ENCODE data around the gene TRAF7. TPM values are rescaled to one million over a fixed set of nuclear protein-coding genes. Genes with fewer than 3 reads are reported as not detected.

The TRAF7 gene
- total RNA-seq, 3 donors from 2014 or later, result 91.5 to 104 (median 94.0) TPM

- TF ChIP-seq CTCF (IDR thresholded peaks at IDR 0.05), result peak; percentile 17
- Histone ChIP-seq H3K9me3 (no peaks in the 10 kb centered on the region), H3K36me3 (ENCODE audit: low read depth) (no peaks in the 10 kb centered on the region), H3K4me1 (ENCODE audit: low read depth) (peaks cover 23% of the 10 kb centered on the region), H3K4me3 (peak within 1 kb of the TSS; percentile 38)
- peak; percentile 97 for ATAC-seq
- DNase-seq, result peak; percentile 100
- intact Hi-C loops (cut with DNase I, micrococcal nuclease), result no loop called here
These were observed 67.8 kb downstream of the TRAF7 start, which contains the start of gene E4F1 for GRCh38 chr16:2223221-2223941. TSS of gene E4F1 (plus strand) at chr16:2223591. CDS start at chr16:2223614, 23 bp downstream.

GRCh38 chr16:2223942-2224486, 68.4 kb downstream of the TRAF7 start:
- DNase-seq (peak; percentile 60 to 75 (median 74)), ATAC-seq (peak; percentile 64)
- Histone ChIP-seq H3K36me3 (ENCODE audit: low read depth) (peaks cover 4% of the 10 kb centered on the region), H3K4me1 (ENCODE audit: low read depth) (peaks cover 23% of the 10 kb centered on the region), H3K9me3 (no peaks in the 10 kb centered on the region), H3K4me3 (peak overlapping the region; percentile 38)
- TF ChIP-seq CTCF (IDR thresholded peaks at IDR 0.05), result no peak
- intact Hi-C loops (cut with DNase I, micrococcal nuclease), result no loop called here

GRCh38 chr16:2226245-2226793, 70.7 kb downstream of the TRAF7 start:
- peaks cover 4% of the 10 kb centered on the region for H3K36me3 ChIP-seq (ENCODE audit: low read depth)
- peak in 2 of 3 donors; percentile 49 to 57 for DNase-seq

GRCh38 chr16:2226918-2227317, 71.3 kb downstream of the TRAF7 start:
- Histone ChIP-seq H3K36me3 (ENCODE audit: low read depth) (peaks cover 4% of the 10 kb centered on the region), H3K9me3 (no peaks in the 10 kb centered on the region), H3K4me1 (ENCODE audit: low read depth) (peaks cover 23% of the 10 kb centered on the region), H3K4me3 (no peak overlapping the region)
- intact Hi-C loops (cut with DNase I, micrococcal nuclease), result no loop called here
- no peak for TF ChIP-seq CTCF (IDR thresholded peaks at IDR 0.05)
- no peak for ATAC-seq
- DNase-seq, result no peak

More at GRCh38 chr16:2226245-2226793, 70.7 kb downstream of the TRAF7 start:
- intact Hi-C loops (cut with DNase I, micrococcal nuclease), result no loop called here
- no peak for ATAC-seq
- Histone ChIP-seq H3K9me3 (no peaks in the 10 kb centered on the region), H3K4me1 (ENCODE audit: low read depth) (peaks cover 23% of the 10 kb centered on the region), H3K4me3 (no peak overlapping the region)
- TF ChIP-seq CTCF (IDR thresholded peaks at IDR 0.05), result no peak

Small RNAs within 50 kb of the gene (microRNA-seq; reads per million reads assigned to microRNA genes)
- gene MIR3180-5 (not detected), gene MIR4516 (not detected), gene MIR6511B1 (not detected)

Other genes starting within 250 kb of the TRAF7 start
- gene HS3ST6, start 237.4 kb upstream of the TRAF7 start, total RNA-seq, result 1 to 10 TPM; 2.5 to 3.1 (median 2.6) TPM
- gene MSRB1, start 212.6 kb upstream of the TRAF7 start, total RNA-seq, result 10 to 100 TPM; 34.8 to 46.3 (median 40.5) TPM
- not detected for gene RPL3L, start 201.1 kb upstream of the TRAF7 start, total RNA-seq
- 100 to 1,000 TPM; 204 to 212 (median 210) TPM for gene NDUFB10, start 196.2 kb upstream of the TRAF7 start, total RNA-seq
- gene RPS2, start 191.0 kb upstream of the TRAF7 start, total RNA-seq, result 1,000 to 10,000 TPM; 1,284 to 2,138 (median 1,849) TPM
- gene RNF151, start 188.9 kb upstream of the TRAF7 start, total RNA-seq, result not detected
- 10 to 100 TPM; 21.6 to 25.5 (median 24.0) TPM for gene TBL3, start 183.7 kb upstream of the TRAF7 start, total RNA-seq
- gene NOXO1, start 174.3 kb upstream of the TRAF7 start, total RNA-seq, result 10 to 100 TPM; 12.2 to 39.9 (median 27.1) TPM
- gene GFER, start 171.6 kb upstream of the TRAF7 start, total RNA-seq, result 10 to 100 TPM; 42.1 to 75.5 (median 68.8) TPM
- 1 to 10 TPM; 1.3 to 7.9 (median 1.5) TPM for gene SYNGR3, start 165.8 kb upstream of the TRAF7 start, total RNA-seq
- gene ZNF598, start 146.0 kb upstream of the TRAF7 start, total RNA-seq, result 10 to 100 TPM; 41.9 to 45.4 (median 42.4) TPM
- 1 to 10 TPM in 1 of 3 donors, under 1 TPM in 2; 0.32 to 2.1 (median 0.60) TPM for gene NPW, start 136.0 kb upstream of the TRAF7 start, total RNA-seq
- gene NHERF2, start 128.9 kb upstream of the TRAF7 start, total RNA-seq, result 10 to 100 TPM; 54.5 to 65.4 (median 60.0) TPM
- gene NTHL1, start 107.9 kb upstream of the TRAF7 start, total RNA-seq, result 10 to 100 TPM; 23.5 to 28.2 (median 24.5) TPM
- gene TSC2, start 107.8 kb upstream of the TRAF7 start, total RNA-seq, result 100 to 1,000 TPM; 140 to 161 (median 150) TPM
- 100 to 1,000 TPM in 1 of 3 donors, 10 to 100 TPM in 2; 63.9 to 233 (median 80.8) TPM for gene PKD1, start 19.9 kb upstream of the TRAF7 start, total RNA-seq
- gene RAB26, start 7.2 kb upstream of the TRAF7 start, total RNA-seq, result 10 to 100 TPM in 2 of 3 donors, 1 to 10 TPM in 1; 3.8 to 28.3 (median 15.7) TPM
- 1 to 10 TPM in 2 of 3 donors, under 1 TPM in 1; 0.06 to 1.5 (median 1.0) TPM for gene CASKIN1, start 40.8 kb downstream of the TRAF7 start, total RNA-seq
- gene MLST8, start 49.7 kb downstream of the TRAF7 start, total RNA-seq, result 10 to 100 TPM; 25.5 to 30.9 (median 29.8) TPM
- gene BRICD5, start 55.1 kb downstream of the TRAF7 start, total RNA-seq, result 10 to 100 TPM in 2 of 3 donors, 1 to 10 TPM in 1; 8.4 to 12.3 (median 12.1) TPM
- 10 to 100 TPM; 15.5 to 19.7 (median 17.6) TPM for gene PGP, start 59.1 kb downstream of the TRAF7 start, total RNA-seq
- gene E4F1, start 67.8 kb downstream of the TRAF7 start, total RNA-seq, result 10 to 100 TPM; 23.5 to 28.3 (median 24.2) TPM
- 1 to 10 TPM in 2 of 3 donors, under 1 TPM in 1; 0.87 to 1.9 (median 1.1) TPM for gene DNASE1L2, start 80.7 kb downstream of the TRAF7 start, total RNA-seq
- gene ECI1, start 95.8 kb downstream of the TRAF7 start, total RNA-seq, result 100 to 1,000 TPM in 1 of 3 donors, 10 to 100 TPM in 2; 88.5 to 129 (median 95.5) TPM
- gene RNPS1, start 112.3 kb downstream of the TRAF7 start, total RNA-seq, result 100 to 1,000 TPM; 125 to 144 (median 125) TPM
- 10 to 100 TPM in 1 of 3 donors, 1 to 10 TPM in 2; 3.0 to 13.5 (median 3.4) TPM for gene ABCA3, start 184.9 kb downstream of the TRAF7 start, total RNA-seq

Data from mucosa of descending colon (tissue), 3 donors.